OCI-LY3 (cell line): ENCODE measurements around the gene BOD1L1.

ENCODE experiments used
- H2AFZ ChIP-seq: fragments of 200-600, 300-600 bp; shearing (Covaris generic); 2 replicates; pipeline ENCODE4 v1.6.0; 2014; ENCODE audit warnings: antibody characterized with exemption, low read depth, low read length
- H3K27ac ChIP-seq: fragments of 200-600, 300-600 bp; sonication (generic); 2 replicates; pipeline ENCODE4 v1.5.1; 2014; ENCODE audit warnings: mild to moderate bottlenecking, low read length, moderate library complexity, mixed read lengths
- H3K27me3 ChIP-seq: fragments of 200-600, 300-600 bp; sonication (generic); 2 replicates; pipeline ENCODE4 v1.6.1; 2014; ENCODE audit warnings: low read depth, low read length, mixed read lengths
- H3K36me3 ChIP-seq: fragments of 200-600, 300-600 bp; sonication (generic); replicated peaks from 2 replicates; pipeline ENCODE3; 2014; ENCODE audit warnings: low read depth, low read length, mixed read lengths
- H3K4me1 ChIP-seq: fragments of 300-600, 200-600 bp; sonication (generic); 2 replicates; pipeline ENCODE4 v1.6.1; 2014; ENCODE audit warnings: low read length, mixed read lengths
- H3K4me2 ChIP-seq: fragments of 200-600, 300-600 bp; sonication (generic); 2 replicates; pipeline ENCODE4 v1.6.1; 2014; ENCODE audit warnings: low read length, mixed read lengths
- H3K4me3 ChIP-seq: fragments of 300-600, 200-600 bp; sonication (generic); 2 replicates; pipeline ENCODE4 v1.5.1; 2014; ENCODE audit warnings: antibody characterized with exemption, mild to moderate bottlenecking, low read length, moderate library complexity
- H3K79me2 ChIP-seq: fragments of 300-600, 200-600 bp; shearing (Covaris generic); 2 replicates; pipeline ENCODE4 v1.6.1; 2014; ENCODE audit warnings: mild to moderate bottlenecking, low read length, mixed read lengths
- H3K9ac ChIP-seq: fragments of 300-600, 200-600 bp; shearing (Covaris generic); 2 replicates; pipeline ENCODE4 v1.6.0; 2014; ENCODE audit warnings: mild to moderate bottlenecking, low read length, moderate library complexity
- H3K9me3 ChIP-seq: fragments of 200-600, 300-600 bp; shearing (Covaris generic); 2 replicates; pipeline ENCODE4 v1.6.1; 2014; ENCODE audit warnings: low read length, mixed read lengths; ENCODE audit not compliant: insufficient read depth
- H4K20me1 ChIP-seq: fragments of 200-600, 300-600 bp; sonication (generic); 2 replicates; pipeline ENCODE4 v1.6.1; 2016; ENCODE audit warnings: low read length, mixed read lengths; ENCODE audit not compliant: insufficient read depth
- CTCF ChIP-seq: fragments of 200-600, 300-600 bp; sonication (generic); IDR thresholded peaks from 2 replicates; pipeline ENCODE4 v1.5.1; 2014; ENCODE audit warnings: antibody characterized with exemption, low read length, low read depth
- EZH2phosphoT487 ChIP-seq: fragments of 200-600 bp; shearing (Covaris generic); IDR thresholded peaks from 2 replicates; pipeline ENCODE4 v1.6.1; 2018; ENCODE audit warnings: antibody characterized with exemption, mixed run types, low read depth

BOD1L1 gene

GRCh38 chr4:13642170-13642950 is 14.8 kb upstream of the BOD1L1 start:
- no peaks in the 10 kb centered on the region for H3K9me3 ChIP-seq
- no peak overlapping the region for H3K9ac ChIP-seq
- H3K4me2 ChIP-seq = no peak overlapping the region
- H3K27ac ChIP-seq = no peak overlapping the region
- no peaks in the 10 kb centered on the region for H3K79me2 ChIP-seq
- no peak overlapping the region for H3K4me3 ChIP-seq
- H3K4me1 ChIP-seq = no peaks in the 10 kb centered on the region
- no peaks in the 10 kb centered on the region for H3K27me3 ChIP-seq
- TF ChIP-seq EZH2phosphoT487 = no peak
- TF ChIP-seq CTCF = no peak
- H3K36me3 ChIP-seq = no peaks in the 10 kb centered on the region
- no peaks in the 10 kb centered on the region for H4K20me1 ChIP-seq
- no peak overlapping the region for H2AFZ ChIP-seq

GRCh38 chr4:13641084-13641483 is 13.6 kb upstream of the BOD1L1 start:
- Histone ChIP-seq H3K27me3 (no peaks in the 10 kb centered on the region), H3K9ac (no peak overlapping the region), H2AFZ (no peak overlapping the region), H3K4me2 (no peak overlapping the region), H3K9me3 (no peaks in the 10 kb centered on the region), H3K27ac (no peak overlapping the region), H3K36me3 (no peaks in the 10 kb centered on the region), H4K20me1 (no peaks in the 10 kb centered on the region), H3K79me2 (no peaks in the 10 kb centered on the region), H3K4me1 (no peaks in the 10 kb centered on the region), H3K4me3 (no peak overlapping the region)
- no peak for TF ChIP-seq CTCF
- no peak for TF ChIP-seq EZH2phosphoT487

GRCh38 chr4:13640149-13640940 is 12.8 kb upstream of the BOD1L1 start:
- Histone ChIP-seq H2AFZ (no peak overlapping the region), H3K27ac (no peak overlapping the region), H3K4me3 (no peak overlapping the region), H3K9me3 (no peaks in the 10 kb centered on the region), H4K20me1 (no peaks in the 10 kb centered on the region), H3K79me2 (no peaks in the 10 kb centered on the region), H3K4me1 (no peaks in the 10 kb centered on the region), H3K4me2 (no peak overlapping the region), H3K27me3 (no peaks in the 10 kb centered on the region), H3K36me3 (no peaks in the 10 kb centered on the region), H3K9ac (no peak overlapping the region)
- TF ChIP-seq EZH2phosphoT487 (no peak), CTCF (no peak)

- Histone ChIP-seq H3K4me3 (no peak overlapping the region), H3K36me3 (no peaks in the 10 kb centered on the region), H4K20me1 (no peaks in the 10 kb centered on the region), H3K79me2 (no peaks in the 10 kb centered on the region), H3K9me3 (no peaks in the 10 kb centered on the region), H3K4me2 (no peak overlapping the region), H2AFZ (no peak overlapping the region), H3K27ac (no peak overlapping the region), H3K27me3 (no peaks in the 10 kb centered on the region), H3K9ac (no peak overlapping the region), H3K4me1 (no peaks in the 10 kb centered on the region)
- no peak for TF ChIP-seq CTCF
Measured at GRCh38 chr4:13635286-13635799, 7.8 kb upstream of the BOD1L1 start.
